HEK293 (cell line): ENCODE data around the gene PLEKHD1.

Experiments used
- CTCF ChIA-PET: fragments of 350-600 bp; formaldehyde crosslinking; extraction: SDS; loops from one replicate; lab custom pipeline; 2021; ENCODE audit warnings: antibody characterized with exemption; lab: Yijun Ruan, JAX
- POLR2A ChIA-PET: fragments of 300-600 bp; formaldehyde crosslinking; extraction: SDS; loops from one replicate; lab custom pipeline; 2020; ENCODE audit warnings: antibody characterized with exemption, inconsistent platforms; lab: Yijun Ruan, JAX
- H3K27ac ChIP-seq: fragments of 200-500 bp; sonication (Bioruptor generic); 2 replicates; pipeline ENCODE4 v1.5.1; 2014; ENCODE audit warnings: low read depth, low read length, control low read depth, inconsistent platforms; ENCODE audit errors: extremely low read depth
- H3K36me3 ChIP-seq, 2 experiments: fragments of 200-500 bp in 1 of 2; sonication (Bioruptor generic) in 1 of 2; 1 replicate in 1 of 2; 2 replicates in 1 of 2; pipeline ENCODE4 v1.5.1; 2014 to 2017; ENCODE audit warnings: inconsistent platforms in 2 of 2, low read length in 2 of 2; ENCODE audit not compliant: control insufficient read depth in 2 of 2, insufficient read depth in 1 of 2
- H3K4me1 ChIP-seq: fragments of 200-500 bp; sonication (Bioruptor generic); 2 replicates; pipeline ENCODE4 v1.5.1; 2014; ENCODE audit warnings: mild to moderate bottlenecking, low read length, inconsistent platforms; ENCODE audit not compliant: control insufficient read depth, insufficient read depth
- H3K4me3 ChIP-seq: 2 replicates; pipeline ENCODE4 v1.5.1; 2011; ENCODE audit warnings: low read depth, mild to moderate bottlenecking, control low read depth, low read length, moderate library complexity
- H3K9me3 ChIP-seq: fragments of 200-500 bp; sonication (Bioruptor generic); 2 replicates; pipeline ENCODE4 v1.5.1; 2014; ENCODE audit warnings: low read depth, low read length, inconsistent platforms; ENCODE audit not compliant: control insufficient read depth, insufficient read depth
- BCL11A ChIP-seq: fragments of 450-650 bp; formaldehyde crosslinking; IDR thresholded peaks from 2 replicates; pipeline ENCODE4 v1.5.1; 2016; ENCODE audit warnings: low read depth, missing biosample characterization, missing genetic modification characterization
- KLF9 ChIP-seq: fragments of 450-650 bp; formaldehyde crosslinking; IDR thresholded peaks from 2 replicates; pipeline ENCODE4 v1.5.1; 2016; ENCODE audit warnings: missing biosample characterization, missing genetic modification characterization, low read depth
- PRDM1 ChIP-seq: fragments of 450-650 bp; formaldehyde crosslinking; IDR thresholded peaks from 2 replicates; pipeline ENCODE4; 2016; ENCODE audit warnings: missing biosample characterization, missing genetic modification characterization
- REPIN1 ChIP-seq: fragments of 450-650 bp; formaldehyde crosslinking; IDR thresholded peaks from 2 replicates; pipeline ENCODE4 v1.5.1; 2017; ENCODE audit warnings: missing biosample characterization, missing genetic modification characterization, low read depth
- SCRT2 ChIP-seq: fragments of 450-650 bp; formaldehyde crosslinking; IDR thresholded peaks from 2 replicates; pipeline ENCODE4 v1.5.1; 2016; ENCODE audit warnings: missing biosample characterization, missing genetic modification characterization
- ZNF175 ChIP-seq: fragments of 450-650 bp; formaldehyde crosslinking; IDR thresholded peaks from 2 replicates; pipeline ENCODE4 v1.5.1; 2016; ENCODE audit warnings: missing biosample characterization, missing genetic modification characterization
- ZNF292 ChIP-seq: fragments of 450-650 bp; formaldehyde crosslinking; IDR thresholded peaks from 2 replicates; pipeline ENCODE4 v1.5.1; 2016; ENCODE audit warnings: low read depth, missing biosample characterization, missing genetic modification characterization, borderline replicate concordance
- ZNF354C ChIP-seq: fragments of 450-650 bp; formaldehyde crosslinking; IDR thresholded peaks from 2 replicates; pipeline ENCODE4 v1.5.1; 2016; ENCODE audit warnings: missing biosample characterization, missing genetic modification characterization, low read depth, borderline replicate concordance
- ZNF549 ChIP-seq: fragments of 450-650 bp; IDR thresholded peaks from 2 replicates; pipeline ENCODE4 v1.5.1; 2018; ENCODE audit warnings: missing biosample characterization, missing genetic modification characterization, mild to moderate bottlenecking, inconsistent platforms, moderate library complexity
- ZNF555 ChIP-seq: fragments of 450-650 bp; formaldehyde crosslinking; conservative IDR thresholded peaks from 2 replicates; pipeline ENCODE4 v1.5.1; 2017; ENCODE audit warnings: missing biosample characterization, mild to moderate bottlenecking, missing genetic modification characterization, inconsistent platforms
- ZNF561 ChIP-seq: fragments of 450-650 bp; IDR thresholded peaks from 2 replicates; pipeline ENCODE4 v1.5.1; 2018; ENCODE audit warnings: missing biosample characterization, missing genetic modification characterization, borderline replicate concordance
- ZNF670 ChIP-seq: fragments of 450-650 bp; formaldehyde crosslinking; IDR thresholded peaks from 2 replicates; pipeline ENCODE4 v1.5.1; 2016; ENCODE audit warnings: missing biosample characterization, missing genetic modification characterization, low read depth
- ZNF785 ChIP-seq: fragments of 450-650 bp; formaldehyde crosslinking; IDR thresholded peaks from 2 replicates; pipeline ENCODE4 v1.5.1; 2016; ENCODE audit warnings: missing biosample characterization, missing genetic modification characterization
- ZNF843 ChIP-seq: fragments of 450-650 bp; formaldehyde crosslinking; IDR thresholded peaks from 2 replicates; pipeline ENCODE4 v1.5.1; 2016; ENCODE audit warnings: missing biosample characterization, missing genetic modification characterization
- ZXDB ChIP-seq: fragments of 450-650 bp; formaldehyde crosslinking; IDR thresholded peaks from 2 replicates; pipeline ENCODE4 v1.5.1; 2016; ENCODE audit warnings: missing biosample characterization, missing genetic modification characterization
- TF ChIP-seq, protein P1 (sequence below): fragments of 450-650 bp; formaldehyde crosslinking; IDR thresholded peaks from 2 replicates; pipeline ENCODE4 v1.5.1; 2016; ENCODE audit warnings: missing biosample characterization, missing genetic modification characterization
- TF ChIP-seq, protein P2 (sequence below): fragments of 450-650 bp; formaldehyde crosslinking; IDR thresholded peaks from 2 replicates; pipeline ENCODE4 v1.5.1; 2016; ENCODE audit warnings: missing biosample characterization, missing genetic modification characterization, low read depth
- TF ChIP-seq, protein P3 (sequence below): fragments of 450-650 bp; formaldehyde crosslinking; IDR thresholded peaks from 2 replicates; pipeline ENCODE4 v1.5.1; 2017; ENCODE audit warnings: missing biosample characterization, missing genetic modification characterization
- TF ChIP-seq, protein P4 (sequence below): fragments of 450-650 bp; formaldehyde crosslinking; IDR thresholded peaks from 2 replicates; pipeline ENCODE4 v1.5.1; 2016; ENCODE audit warnings: missing biosample characterization, missing genetic modification characterization

Gene PLEKHD1

DNA sequence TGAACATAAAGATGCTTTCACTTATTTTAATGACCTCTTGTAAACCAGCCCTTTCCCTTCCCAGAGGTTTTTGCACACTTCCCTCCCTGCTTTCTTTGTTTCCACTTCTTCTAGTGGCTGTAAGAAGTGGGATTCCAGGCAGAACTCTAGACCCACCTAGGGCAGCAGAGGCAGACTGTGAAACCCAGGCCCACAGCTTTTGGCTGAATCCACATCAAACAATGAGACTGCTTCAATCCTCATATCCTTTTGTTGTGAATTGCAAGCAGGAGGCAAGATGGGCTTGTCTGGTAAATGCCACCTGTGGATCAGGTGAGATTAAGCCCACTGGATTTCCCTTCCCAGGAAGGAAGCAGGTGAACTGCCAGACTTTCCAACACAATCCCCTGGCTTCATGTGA, 77.4 kb downstream of the PLEKHD1 start:
- CTCF ChIA-PET: interaction anchor here (1.0 to 2.4 kb wide), 2 partner anchors 14 to 18 kb away, joined by 3 to 9 read pairs; no protein-coding TSS in a partner anchor
- POLR2A ChIA-PET: no interaction called here
- H3K9me3 ChIP-seq: no peaks in the 10 kb centered on the region
- TF ChIP-seq ZNF843 (no peak), PRDM1 (tag by site-specific recombination) (peak; percentile 26; the same call in 1 of the 2 replicates), ZNF561 (tag by site-specific recombination) (no peak), ZNF549 (tag by site-specific recombination) (no peak), SCRT2 (peak; percentile 21; the same call in 1 of the 2 replicates), KLF9 (no peak), ZNF670 (tag by site-specific recombination) (no peak)
- H3K4me3 ChIP-seq: no peak overlapping the region
- no peaks in the 10 kb centered on the region for H3K4me1 ChIP-seq
- H3K27ac ChIP-seq: no peak overlapping the region
- no peaks in the 10 kb centered on the region for H3K36me3 ChIP-seq

DNA sequence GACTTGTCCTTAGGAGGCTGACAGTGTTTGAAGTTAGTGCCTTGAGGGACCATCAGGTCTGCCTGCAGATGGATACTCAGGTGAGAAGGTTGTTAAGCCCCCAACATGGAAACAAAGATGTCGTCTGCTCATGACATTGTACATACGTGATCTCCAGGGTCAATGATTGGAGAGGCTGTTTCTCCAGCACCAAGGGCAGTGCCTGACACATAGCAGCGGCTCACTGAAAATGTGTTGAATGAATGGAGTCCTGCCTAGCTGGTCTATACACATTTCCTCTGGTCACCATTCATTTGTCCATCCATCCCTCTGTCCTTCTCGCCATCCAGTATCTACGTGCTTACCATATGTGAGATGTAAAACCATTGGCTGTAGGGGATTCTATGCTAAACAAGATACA, 83.0 kb downstream of the PLEKHD1 start:
- no peaks in the 10 kb centered on the region; the same call in 1 of the 2 replicates for H3K4me1 ChIP-seq
- ChIA-PET CTCF (interaction anchor here (0.6 kb wide), 1 partner anchor 64 kb away, joined by 3 read pairs; no protein-coding TSS in a partner anchor), POLR2A (no interaction called here)
- H3K9me3 ChIP-seq: no peaks in the 10 kb centered on the region
- no peaks in the 10 kb centered on the region for H3K36me3 ChIP-seq
- H3K4me3 ChIP-seq: no peak overlapping the region
- no peak for TF ChIP-seq ZNF175 (tag by site-specific recombination)
- TF ChIP-seq, protein P1, sequence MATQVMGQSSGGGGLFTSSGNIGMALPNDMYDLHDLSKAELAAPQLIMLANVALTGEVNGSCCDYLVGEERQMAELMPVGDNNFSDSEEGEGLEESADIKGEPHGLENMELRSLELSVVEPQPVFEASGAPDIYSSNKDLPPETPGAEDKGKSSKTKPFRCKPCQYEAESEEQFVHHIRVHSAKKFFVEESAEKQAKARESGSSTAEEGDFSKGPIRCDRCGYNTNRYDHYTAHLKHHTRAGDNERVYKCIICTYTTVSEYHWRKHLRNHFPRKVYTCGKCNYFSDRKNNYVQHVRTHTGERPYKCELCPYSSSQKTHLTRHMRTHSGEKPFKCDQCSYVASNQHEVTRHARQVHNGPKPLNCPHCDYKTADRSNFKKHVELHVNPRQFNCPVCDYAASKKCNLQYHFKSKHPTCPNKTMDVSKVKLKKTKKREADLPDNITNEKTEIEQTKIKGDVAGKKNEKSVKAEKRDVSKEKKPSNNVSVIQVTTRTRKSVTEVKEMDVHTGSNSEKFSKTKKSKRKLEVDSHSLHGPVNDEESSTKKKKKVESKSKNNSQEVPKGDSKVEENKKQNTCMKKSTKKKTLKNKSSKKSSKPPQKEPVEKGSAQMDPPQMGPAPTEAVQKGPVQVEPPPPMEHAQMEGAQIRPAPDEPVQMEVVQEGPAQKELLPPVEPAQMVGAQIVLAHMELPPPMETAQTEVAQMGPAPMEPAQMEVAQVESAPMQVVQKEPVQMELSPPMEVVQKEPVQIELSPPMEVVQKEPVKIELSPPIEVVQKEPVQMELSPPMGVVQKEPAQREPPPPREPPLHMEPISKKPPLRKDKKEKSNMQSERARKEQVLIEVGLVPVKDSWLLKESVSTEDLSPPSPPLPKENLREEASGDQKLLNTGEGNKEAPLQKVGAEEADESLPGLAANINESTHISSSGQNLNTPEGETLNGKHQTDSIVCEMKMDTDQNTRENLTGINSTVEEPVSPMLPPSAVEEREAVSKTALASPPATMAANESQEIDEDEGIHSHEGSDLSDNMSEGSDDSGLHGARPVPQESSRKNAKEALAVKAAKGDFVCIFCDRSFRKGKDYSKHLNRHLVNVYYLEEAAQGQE (tag by site-specific recombination): peak; percentile 69
- H3K27ac ChIP-seq: no peak overlapping the region

DNA sequence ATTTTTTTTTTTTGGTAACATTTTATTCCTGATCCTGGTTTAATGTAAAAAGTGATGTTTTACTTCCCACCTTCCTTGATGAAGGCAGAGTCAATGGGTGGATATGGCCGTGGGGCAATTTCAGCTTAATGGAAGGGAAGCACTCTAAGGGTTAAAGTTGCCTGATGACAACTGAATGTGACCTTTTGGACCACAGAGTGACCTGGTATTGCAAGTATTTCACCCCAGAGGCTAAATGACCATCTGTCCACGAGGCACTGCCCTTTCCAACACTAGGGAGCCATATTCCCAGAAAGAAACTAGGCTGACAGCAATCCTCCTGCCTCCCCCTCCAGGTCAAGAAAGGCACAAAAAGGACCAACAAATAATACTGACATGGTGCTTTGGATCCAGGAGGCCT, 85.3 kb downstream of the PLEKHD1 start:
- peaks cover 3% of the 10 kb centered on the region for H3K4me1 ChIP-seq
- H3K36me3 ChIP-seq: no peaks in the 10 kb centered on the region
- no peak overlapping the region for H3K4me3 ChIP-seq
- CTCF ChIA-PET: interaction anchor here (1.4 to 1.7 kb wide), 2 partner anchors 10 to 21 kb away, joined by 4 to 9 read pairs; no protein-coding TSS in a partner anchor
- TF ChIP-seq ZXDB (tag by site-specific recombination): no peak
- TF ChIP-seq ZNF354C (tag by site-specific recombination): no peak
- no peak for TF ChIP-seq ZNF785
- TF ChIP-seq ZNF175 (tag by site-specific recombination): no peak
- H3K27ac ChIP-seq: no peak overlapping the region
- POLR2A ChIA-PET: no interaction called here
- H3K9me3 ChIP-seq: no peaks in the 10 kb centered on the region

DNA sequence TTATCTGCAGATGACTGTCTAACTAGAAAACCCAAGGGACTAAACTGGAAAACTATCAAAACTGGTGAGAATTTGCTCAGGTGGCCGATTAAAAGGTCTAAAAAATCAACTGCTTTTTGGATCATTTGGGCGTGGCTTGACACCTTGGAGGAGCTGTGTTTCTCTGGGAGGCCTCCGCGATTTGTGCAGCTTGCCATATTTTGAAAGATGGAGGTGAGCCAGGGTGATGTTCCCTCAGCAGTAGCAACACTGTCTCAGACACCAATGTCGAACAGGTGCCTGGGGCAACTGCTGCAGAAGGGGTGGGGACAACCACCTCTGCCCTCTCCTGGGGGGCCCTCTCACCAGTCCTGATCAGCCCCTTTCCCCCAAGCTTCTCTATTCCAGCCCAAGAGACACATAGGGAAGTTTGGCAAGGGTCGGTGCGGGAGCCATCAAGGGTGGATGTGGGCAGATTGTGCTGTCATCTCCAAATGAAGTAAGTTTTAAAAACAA, 86.4 kb downstream of the PLEKHD1 start:
- POLR2A ChIA-PET: no interaction called here
- Histone ChIP-seq H3K4me1 (peaks cover 3% of the 10 kb centered on the region), H3K27ac (no peak overlapping the region), H3K36me3 (no peaks in the 10 kb centered on the region), H3K9me3 (no peaks in the 10 kb centered on the region), H3K4me3 (no peak overlapping the region)
- CTCF ChIA-PET: interaction anchor here (0.6 to 1.4 kb wide), 4 partner anchors 9 to 1344 kb away, joined by 3 to 9 read pairs (median 3); no protein-coding TSS in a partner anchor
- TF ChIP-seq, protein P2, sequence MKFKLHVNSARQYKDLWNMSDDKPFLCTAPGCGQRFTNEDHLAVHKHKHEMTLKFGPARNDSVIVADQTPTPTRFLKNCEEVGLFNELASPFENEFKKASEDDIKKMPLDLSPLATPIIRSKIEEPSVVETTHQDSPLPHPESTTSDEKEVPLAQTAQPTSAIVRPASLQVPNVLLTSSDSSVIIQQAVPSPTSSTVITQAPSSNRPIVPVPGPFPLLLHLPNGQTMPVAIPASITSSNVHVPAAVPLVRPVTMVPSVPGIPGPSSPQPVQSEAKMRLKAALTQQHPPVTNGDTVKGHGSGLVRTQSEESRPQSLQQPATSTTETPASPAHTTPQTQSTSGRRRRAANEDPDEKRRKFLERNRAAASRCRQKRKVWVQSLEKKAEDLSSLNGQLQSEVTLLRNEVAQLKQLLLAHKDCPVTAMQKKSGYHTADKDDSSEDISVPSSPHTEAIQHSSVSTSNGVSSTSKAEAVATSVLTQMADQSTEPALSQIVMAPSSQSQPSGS (tag by site-specific recombination): no peak
- TF ChIP-seq, protein P3, sequence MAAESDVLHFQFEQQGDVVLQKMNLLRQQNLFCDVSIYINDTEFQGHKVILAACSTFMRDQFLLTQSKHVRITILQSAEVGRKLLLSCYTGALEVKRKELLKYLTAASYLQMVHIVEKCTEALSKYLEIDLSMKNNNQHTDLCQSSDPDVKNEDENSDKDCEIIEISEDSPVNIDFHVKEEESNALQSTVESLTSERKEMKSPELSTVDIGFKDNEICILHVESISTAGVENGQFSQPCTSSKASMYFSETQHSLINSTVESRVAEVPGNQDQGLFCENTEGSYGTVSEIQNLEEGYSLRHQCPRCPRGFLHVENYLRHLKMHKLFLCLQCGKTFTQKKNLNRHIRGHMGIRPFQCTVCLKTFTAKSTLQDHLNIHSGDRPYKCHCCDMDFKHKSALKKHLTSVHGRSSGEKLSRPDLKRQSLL (tag by site-specific recombination): no peak
- TF ChIP-seq REPIN1 (no peak), ZNF555 (tag by site-specific recombination) (no peak), ZNF292 (tag by site-specific recombination) (no peak), BCL11A (tag by site-specific recombination) (no peak)
- TF ChIP-seq, protein P4, sequence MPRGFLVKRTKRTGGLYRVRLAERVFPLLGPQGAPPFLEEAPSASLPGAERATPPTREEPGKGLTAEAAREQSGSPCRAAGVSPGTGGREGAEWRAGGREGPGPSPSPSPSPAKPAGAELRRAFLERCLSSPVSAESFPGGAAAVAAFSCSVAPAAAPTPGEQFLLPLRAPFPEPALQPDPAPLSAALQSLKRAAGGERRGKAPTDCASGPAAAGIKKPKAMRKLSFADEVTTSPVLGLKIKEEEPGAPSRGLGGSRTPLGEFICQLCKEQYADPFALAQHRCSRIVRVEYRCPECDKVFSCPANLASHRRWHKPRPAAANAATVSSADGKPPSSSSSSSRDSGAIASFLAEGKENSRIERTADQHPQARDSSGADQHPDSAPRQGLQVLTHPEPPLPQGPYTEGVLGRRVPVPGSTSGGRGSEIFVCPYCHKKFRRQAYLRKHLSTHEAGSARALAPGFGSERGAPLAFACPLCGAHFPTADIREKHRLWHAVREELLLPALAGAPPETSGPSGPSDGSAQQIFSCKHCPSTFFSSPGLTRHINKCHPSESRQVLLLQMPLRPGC (tag by site-specific recombination): no peak
